Nephron (organoid): ENCODE measurements around the gene CYBB.

ENCODE experiments used
- H3K27ac Mint-ChIP-seq, 3 experiments: 2 replicates each; pipeline ENCODE4 v1.8.0; 2020; ENCODE audit warnings: mixed read lengths in 3 of 3, mild to moderate bottlenecking in 2 of 3, moderate library complexity in 1 of 3
- H3K27me3 Mint-ChIP-seq: 2 replicates; pipeline ENCODE4 v1.8.0; 2021; ENCODE audit warnings: low read depth, mild to moderate bottlenecking, moderate library complexity, mixed read lengths
- H3K36me3 Mint-ChIP-seq: 2 replicates; pipeline ENCODE4 v1.8.0; 2020; ENCODE audit warnings: low read depth, mixed read lengths
- H3K4me1 Mint-ChIP-seq: 2 replicates; pipeline ENCODE4 v1.8.0; 2020; ENCODE audit warnings: mixed read lengths
- H3K4me3 Mint-ChIP-seq, 3 experiments: 2 replicates each; pipeline ENCODE4 v1.8.0; 2020; ENCODE audit warnings: mild to moderate bottlenecking in 3 of 3, mixed read lengths in 3 of 3, moderate library complexity in 2 of 3
- H3K9me3 Mint-ChIP-seq: 2 replicates; pipeline ENCODE4 v1.8.0; 2020; ENCODE audit warnings: mixed read lengths
- CTCF ChIP-seq, 3 experiments: fragments of 200-600 bp; sonication (generic); IDR thresholded peaks; one replicate each; pipeline ENCODE4 v1.5.0; 2021; ENCODE audit warnings: antibody characterized with exemption in 3 of 3; ENCODE audit not compliant: unreplicated experiment in 3 of 3

CYBB gene

GRCh38 chrX:37816766-37817165 lies 36.9 kb downstream of the CYBB start:
- no peak overlapping the region for H3K4me3 Mint-ChIP-seq
- no peaks in the 10 kb centered on the region for H3K4me1 Mint-ChIP-seq
- no peak overlapping the region for H3K27ac Mint-ChIP-seq
- no peaks in the 10 kb centered on the region for H3K27me3 Mint-ChIP-seq
- no peak for TF ChIP-seq CTCF (IDR thresholded peaks at IDR 0.05; ENCODE audit: unreplicated experiment in 3 of 3)
- H3K9me3 Mint-ChIP-seq = no peaks in the 10 kb centered on the region
- no peaks in the 10 kb centered on the region for H3K36me3 Mint-ChIP-seq

- no peak for TF ChIP-seq CTCF (IDR thresholded peaks at IDR 0.05; ENCODE audit: unreplicated experiment in 3 of 3)
Measured at GRCh38 chrX:37817176-37817575, 37.3 kb downstream of the CYBB start.

GRCh38 chrX:37817579-37817978 lies 37.7 kb downstream of the CYBB start:
- Mint-ChIP-seq H3K9me3 (no peaks in the 10 kb centered on the region), H3K27ac (no peak overlapping the region), H3K4me3 (no peak overlapping the region), H3K36me3 (no peaks in the 10 kb centered on the region), H3K27me3 (no peaks in the 10 kb centered on the region), H3K4me1 (no peaks in the 10 kb centered on the region)
- no peak for TF ChIP-seq CTCF (IDR thresholded peaks at IDR 0.05; ENCODE audit: unreplicated experiment in 3 of 3)

More at GRCh38 chrX:37817176-37817575, 37.3 kb downstream of the CYBB start:
- Mint-ChIP-seq H3K27me3 (no peaks in the 10 kb centered on the region), H3K36me3 (no peaks in the 10 kb centered on the region), H3K9me3 (no peaks in the 10 kb centered on the region), H3K4me1 (no peaks in the 10 kb centered on the region), H3K4me3 (no peak overlapping the region), H3K27ac (no peak overlapping the region)

- no peaks in the 10 kb centered on the region for H3K36me3 Mint-ChIP-seq
- H3K4me3 Mint-ChIP-seq = no peak overlapping the region
- no peak for TF ChIP-seq CTCF (IDR thresholded peaks at IDR 0.05; ENCODE audit: unreplicated experiment in 3 of 3)
- no peaks in the 10 kb centered on the region for H3K9me3 Mint-ChIP-seq
- no peaks in the 10 kb centered on the region for H3K4me1 Mint-ChIP-seq
- H3K27me3 Mint-ChIP-seq = no peaks in the 10 kb centered on the region
- H3K27ac Mint-ChIP-seq = no peak overlapping the region
Measured at GRCh38 chrX:37818031-37818430, 38.2 kb downstream of the CYBB start.

- no peak overlapping the region for H3K4me3 Mint-ChIP-seq
- TF ChIP-seq CTCF (IDR thresholded peaks at IDR 0.05; ENCODE audit: unreplicated experiment in 3 of 3) = no peak
- H3K9me3 Mint-ChIP-seq = no peaks in the 10 kb centered on the region
- H3K4me1 Mint-ChIP-seq = no peaks in the 10 kb centered on the region
- no peak overlapping the region for H3K27ac Mint-ChIP-seq
- H3K36me3 Mint-ChIP-seq = no peaks in the 10 kb centered on the region
- no peaks in the 10 kb centered on the region for H3K27me3 Mint-ChIP-seq
Measured at GRCh38 chrX:37820646-37821045, 40.8 kb downstream of the CYBB start.

GRCh38 chrX:37824491-37825214 lies 44.8 kb downstream of the CYBB start:
- H3K4me1 Mint-ChIP-seq = no peaks in the 10 kb centered on the region
- no peaks in the 10 kb centered on the region for H3K27me3 Mint-ChIP-seq
- H3K36me3 Mint-ChIP-seq = no peaks in the 10 kb centered on the region
- H3K27ac Mint-ChIP-seq = no peak overlapping the region
- TF ChIP-seq CTCF (IDR thresholded peaks at IDR 0.05; ENCODE audit: unreplicated experiment in 3 of 3) = no peak
- no peaks in the 10 kb centered on the region for H3K9me3 Mint-ChIP-seq
- no peak overlapping the region for H3K4me3 Mint-ChIP-seq
